Measurements from ENCODE around the gene OR10D3. TPM values are rescaled to one million over a fixed set of nuclear protein-coding genes. Genes with fewer than 3 reads are reported as not detected.

OR10D3 gene, protein sequence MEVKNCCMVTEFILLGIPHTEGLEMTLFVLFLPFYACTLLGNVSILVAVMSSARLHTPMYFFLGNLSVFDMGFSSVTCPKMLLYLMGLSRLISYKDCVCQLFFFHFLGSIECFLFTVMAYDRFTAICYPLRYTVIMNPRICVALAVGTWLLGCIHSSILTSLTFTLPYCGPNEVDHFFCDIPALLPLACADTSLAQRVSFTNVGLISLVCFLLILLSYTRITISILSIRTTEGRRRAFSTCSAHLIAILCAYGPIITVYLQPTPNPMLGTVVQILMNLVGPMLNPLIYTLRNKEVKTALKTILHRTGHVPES
- not detected in 2 replicates for polyA plus RNA-seq

DNA sequence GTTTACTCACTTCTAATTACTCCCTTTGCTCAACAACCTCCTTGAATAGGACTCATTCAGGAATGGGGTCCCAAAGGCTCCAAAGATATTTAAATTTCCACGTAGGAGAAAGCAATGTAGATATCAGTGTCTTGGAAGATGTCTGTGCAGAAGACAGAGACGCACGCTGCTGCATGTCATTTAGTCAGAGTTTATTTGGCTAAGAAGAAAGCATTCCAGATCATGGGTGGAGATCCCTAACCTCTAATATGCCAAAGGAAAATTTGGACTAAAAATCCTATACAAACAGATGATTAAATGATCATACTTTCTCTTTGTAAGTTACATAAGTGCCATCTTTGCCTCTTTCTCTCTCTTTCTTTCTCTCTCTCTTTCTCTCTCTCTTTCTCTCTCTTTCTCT is at the start of gene OR10D3:
TSS of gene OR10D3 (plus strand) at position 278 of the 400 bp plus-strand sequence. CDS start 1,925 bp downstream, outside the sequence.

Other genes with a start within 250 kb of the OR10D3 start
- gene OR4D5, start 243.7 kb upstream of the OR10D3 start, polyA plus RNA-seq: not detected in 2 replicates
- not detected in 2 replicates for gene OR6T1, start 239.5 kb upstream of the OR10D3 start, polyA plus RNA-seq
- gene OR10S1, start 205.6 kb upstream of the OR10D3 start, polyA plus RNA-seq: not detected in 2 replicates
- gene OR10G6, start 188.2 kb upstream of the OR10D3 start, polyA plus RNA-seq: not detected in 2 replicates
- not detected in 2 replicates for gene OR10G4, start 170.3 kb upstream of the OR10D3 start, polyA plus RNA-seq
- not detected in 2 replicates for gene OR10G9, start 160.3 kb upstream of the OR10D3 start, polyA plus RNA-seq
- not detected in 2 replicates for gene OR10G8, start 156.5 kb upstream of the OR10D3 start, polyA plus RNA-seq
- not detected in 2 replicates for gene OR10G7, start 142.0 kb upstream of the OR10D3 start, polyA plus RNA-seq
- 0.64 and 7.6 TPM in 2 replicates for gene VWA5A, start 67.9 kb upstream of the OR10D3 start, polyA plus RNA-seq
- gene OR8G1, start 57.8 kb downstream of the OR10D3 start, polyA plus RNA-seq: not detected in 2 replicates
- not detected in 2 replicates for gene OR8G5, start 73.0 kb downstream of the OR10D3 start, polyA plus RNA-seq
- gene OR8D1, start 130.6 kb downstream of the OR10D3 start, polyA plus RNA-seq: not detected in 2 replicates
- gene OR8D2, start 136.9 kb downstream of the OR10D3 start, polyA plus RNA-seq: not detected in 2 replicates
- gene OR8B2, start 201.2 kb downstream of the OR10D3 start, polyA plus RNA-seq: not detected in 2 replicates
- gene OR8B3, start 215.7 kb downstream of the OR10D3 start, polyA plus RNA-seq: not detected in 2 replicates
- gene OR8B4, start 241.5 kb downstream of the OR10D3 start, polyA plus RNA-seq: not detected in 2 replicates

All from Purkinje cell (primary cell).